Stimulated activated naive B cell treated with anti-CD40 and anti-IgM and Interleukin-4, amounts not matched to agents 10 μg/mL and 1 μg/mL and 100 μg/mL, for 72 hours (primary cell): Measurements from ENCODE around the gene FBXO36.

Source experiments
- ATAC-seq, 2 donors: fragments of 150-1000 bp; cut with Tn5 transposase; replicated peaks; 2 replicates each; pipeline ENCODE4 v1.10.0; 2021; ENCODE audit warnings: moderate library complexity in 1 of 2
- DNase-seq: peaks from one replicate; pipeline ENCODE4 v3.0.0; 2021
- H3K27ac Mint-ChIP-seq: one replicate; pipeline ENCODE4 v1.8.0; 2022; ENCODE audit warnings: mild to moderate bottlenecking, mixed read lengths
- H3K27me3 Mint-ChIP-seq, 2 donors: one replicate each; pipeline ENCODE4 v1.8.0; 2022; ENCODE audit warnings: mixed read lengths in 2 of 2
- H3K36me3 Mint-ChIP-seq, 2 donors: one replicate each; pipeline ENCODE4 v1.8.0; 2022; ENCODE audit warnings: mixed read lengths in 2 of 2, mild to moderate bottlenecking in 1 of 2
- H3K4me1 Mint-ChIP-seq, 2 donors: one replicate each; pipeline ENCODE4 v1.8.0; 2022; ENCODE audit warnings: mixed read lengths in 2 of 2, mild to moderate bottlenecking in 1 of 2
- H3K4me3 Mint-ChIP-seq, 2 donors: one replicate each; pipeline ENCODE4 v1.8.0; 2022; ENCODE audit warnings: mild to moderate bottlenecking in 2 of 2, mixed read lengths in 2 of 2, moderate library complexity in 1 of 2
- H3K9me3 Mint-ChIP-seq, 2 donors: one replicate each; pipeline ENCODE4 v1.8.0; 2022; ENCODE audit warnings: mixed read lengths in 2 of 2, mild to moderate bottlenecking in 1 of 2

FBXO36 gene

GRCh38 chr2:229922449-229923386 lies at the start of gene FBXO36:
Gene FBXO36, plus strand, starts transcription at chr2:229922503. Its CDS starts 11 bp downstream, at chr2:229922514.
- H3K4me3 Mint-ChIP-seq, result peak within 1 kb of the TSS; percentile 96 to 98
- peak within 1 kb of the TSS; percentile 100 for H3K27ac Mint-ChIP-seq
- H3K36me3 Mint-ChIP-seq, result peaks cover 8 to 19% of the 10 kb centered on the region in 2 donors
- no peak for DNase-seq
- H3K4me1 Mint-ChIP-seq, result peaks cover 17% of the 10 kb centered on the region in 2 donors
- H3K27me3 Mint-ChIP-seq, result no peaks in the 10 kb centered on the region
- ATAC-seq, result peak; percentile 77 to 78
- H3K9me3 Mint-ChIP-seq, result peaks cover 2 to 3% of the 10 kb centered on the region in 2 donors

- no peak for DNase-seq
- H3K27ac Mint-ChIP-seq, result peak overlapping the region; percentile 77
- peaks cover 33 to 41% of the 10 kb centered on the region in 2 donors for H3K36me3 Mint-ChIP-seq
Observed at GRCh38 chr2:229873123-229873581, 49.2 kb upstream of the FBXO36 start.

GRCh38 chr2:229874647-229875046 lies 47.7 kb upstream of the FBXO36 start:
- ATAC-seq (no peak), DNase-seq (no peak)
- Mint-ChIP-seq H3K4me3 (no peak overlapping the region), H3K27ac (no peak overlapping the region), H3K36me3 (peaks cover 27 to 42% of the 10 kb centered on the region in 2 donors), H3K27me3 (no peaks in the 10 kb centered on the region), H3K4me1 (peaks cover 11 to 43% of the 10 kb centered on the region in 2 donors), H3K9me3 (no peaks in the 10 kb centered on the region)

More at GRCh38 chr2:229873123-229873581, 49.2 kb upstream of the FBXO36 start:
- H3K27me3 Mint-ChIP-seq, result no peaks in the 10 kb centered on the region
- ATAC-seq, result peak; percentile 86 to 96
- H3K4me1 Mint-ChIP-seq, result peaks cover 14 to 51% of the 10 kb centered on the region in 2 donors
- H3K9me3 Mint-ChIP-seq, result no peaks in the 10 kb centered on the region
- no peak overlapping the region for H3K4me3 Mint-ChIP-seq

GRCh38 chr2:229875549-229875948 lies 46.8 kb upstream of the FBXO36 start:
- ATAC-seq (no peak), DNase-seq (no peak)
- Mint-ChIP-seq H3K4me3 (no peak overlapping the region), H3K36me3 (peaks cover 19 to 36% of the 10 kb centered on the region in 2 donors), H3K27ac (no peak overlapping the region), H3K9me3 (no peaks in the 10 kb centered on the region), H3K27me3 (no peaks in the 10 kb centered on the region), H3K4me1 (peaks cover 7 to 34% of the 10 kb centered on the region in 2 donors)

GRCh38 chr2:229879191-229879950 lies 42.9 kb upstream of the FBXO36 start:
- peaks cover 8 to 12% of the 10 kb centered on the region in 2 donors for H3K4me1 Mint-ChIP-seq
- H3K27me3 Mint-ChIP-seq, result no peaks in the 10 kb centered on the region
- ATAC-seq (no peak), DNase-seq (no peak)
- H3K9me3 Mint-ChIP-seq, result no peaks in the 10 kb centered on the region
- peaks cover 10 to 22% of the 10 kb centered on the region in 2 donors for H3K36me3 Mint-ChIP-seq
- no peak overlapping the region for H3K27ac Mint-ChIP-seq
- no peak overlapping the region for H3K4me3 Mint-ChIP-seq

GRCh38 chr2:229880892-229881586 lies 41.3 kb upstream of the FBXO36 start:
- ATAC-seq (no peak), DNase-seq (no peak)
- Mint-ChIP-seq H3K36me3 (peaks cover 12 to 16% of the 10 kb centered on the region in 2 donors), H3K4me1 (peaks cover 8 to 22% of the 10 kb centered on the region in 2 donors), H3K27me3 (no peaks in the 10 kb centered on the region), H3K27ac (no peak overlapping the region), H3K9me3 (no peaks in the 10 kb centered on the region), H3K4me3 (no peak overlapping the region)

GRCh38 chr2:229882583-229882982 lies 39.7 kb upstream of the FBXO36 start:
- no peak for ATAC-seq
- no peaks in the 10 kb centered on the region for H3K27me3 Mint-ChIP-seq
- peaks cover 11 to 12% of the 10 kb centered on the region in 2 donors for H3K36me3 Mint-ChIP-seq
- DNase-seq, result no peak
- no peaks in the 10 kb centered on the region for H3K9me3 Mint-ChIP-seq
- H3K4me1 Mint-ChIP-seq, result peaks cover 14 to 27% of the 10 kb centered on the region in 2 donors
- no peak overlapping the region for H3K4me3 Mint-ChIP-seq
- no peak overlapping the region for H3K27ac Mint-ChIP-seq

GRCh38 chr2:229884775-229885699 lies 37.3 kb upstream of the FBXO36 start:
- DNase-seq (no peak), ATAC-seq (no peak)
- no peaks in the 10 kb centered on the region for H3K27me3 Mint-ChIP-seq
- H3K4me3 Mint-ChIP-seq, result no peak overlapping the region
- H3K4me1 Mint-ChIP-seq, result peaks cover 22 to 42% of the 10 kb centered on the region in 2 donors
- H3K36me3 Mint-ChIP-seq, result peaks cover 10 to 13% of the 10 kb centered on the region in 2 donors
- no peaks in the 10 kb centered on the region for H3K9me3 Mint-ChIP-seq
- H3K27ac Mint-ChIP-seq, result no peak overlapping the region

- H3K9me3 Mint-ChIP-seq, result no peaks in the 10 kb centered on the region
- H3K27ac Mint-ChIP-seq, result no peak overlapping the region
- peaks cover 21 to 51% of the 10 kb centered on the region in 2 donors for H3K4me1 Mint-ChIP-seq
- DNase-seq, result no peak
- no peak overlapping the region for H3K4me3 Mint-ChIP-seq
- ATAC-seq, result no peak
- no peaks in the 10 kb centered on the region for H3K27me3 Mint-ChIP-seq
- H3K36me3 Mint-ChIP-seq, result peaks cover 13 to 14% of the 10 kb centered on the region in 2 donors
Observed at GRCh38 chr2:229887441-229887840, 34.9 kb upstream of the FBXO36 start.

GRCh38 chr2:229888031-229888430 lies 34.3 kb upstream of the FBXO36 start:
- Mint-ChIP-seq H3K4me1 (peaks cover 19 to 52% of the 10 kb centered on the region in 2 donors), H3K9me3 (no peaks in the 10 kb centered on the region)
- no peak for DNase-seq

GRCh38 chr2:229889023-229889422 lies 33.3 kb upstream of the FBXO36 start:
- H3K4me1 Mint-ChIP-seq, result peaks cover 18 to 60% of the 10 kb centered on the region in 2 donors
- no peaks in the 10 kb centered on the region for H3K9me3 Mint-ChIP-seq
- H3K4me3 Mint-ChIP-seq, result no peak overlapping the region
- H3K36me3 Mint-ChIP-seq, result peaks cover 15 to 22% of the 10 kb centered on the region in 2 donors
- H3K27ac Mint-ChIP-seq, result no peak overlapping the region
- no peak for ATAC-seq
- DNase-seq, result no peak
- no peaks in the 10 kb centered on the region for H3K27me3 Mint-ChIP-seq

More at GRCh38 chr2:229888031-229888430, 34.3 kb upstream of the FBXO36 start:
- peaks cover 13 to 17% of the 10 kb centered on the region in 2 donors for H3K36me3 Mint-ChIP-seq
- no peak for ATAC-seq
- no peaks in the 10 kb centered on the region for H3K27me3 Mint-ChIP-seq
- H3K4me3 Mint-ChIP-seq, result no peak overlapping the region
- H3K27ac Mint-ChIP-seq, result no peak overlapping the region

- Mint-ChIP-seq H3K4me3 (no peak overlapping the region), H3K36me3 (peaks cover 15 to 33% of the 10 kb centered on the region in 2 donors), H3K9me3 (no peaks in the 10 kb centered on the region), H3K27ac (no peak overlapping the region), H3K27me3 (no peaks in the 10 kb centered on the region), H3K4me1 (peaks cover 24 to 52% of the 10 kb centered on the region in 2 donors)
- ATAC-seq, result no peak
- no peak for DNase-seq
Observed at GRCh38 chr2:229896857-229897256, 25.4 kb upstream of the FBXO36 start.

GRCh38 chr2:229899604-229900003 lies 22.7 kb upstream of the FBXO36 start:
- peaks cover 22 to 24% of the 10 kb centered on the region in 2 donors for H3K36me3 Mint-ChIP-seq
- no peak for ATAC-seq
- H3K4me3 Mint-ChIP-seq, result no peak overlapping the region
- no peak overlapping the region for H3K27ac Mint-ChIP-seq
- peaks cover 23 to 42% of the 10 kb centered on the region in 2 donors for H3K4me1 Mint-ChIP-seq
- DNase-seq, result no peak
- H3K27me3 Mint-ChIP-seq, result no peaks in the 10 kb centered on the region
- H3K9me3 Mint-ChIP-seq, result no peaks in the 10 kb centered on the region
